Muscle layer of colon (tissue), 2 donors: ENCODE results near the gene DGKQ.
"Not testable (repeated sequence)": the region's sequence is repeated elsewhere in the genome, so short reads cannot be mapped to it uniquely, and the experiment has no call there.

ENCODE experiments used
- H3K27ac ChIP-seq: one replicate; pipeline ENCODE4 v1.7.0; 2013; ENCODE audit warnings: low read depth, mild to moderate bottlenecking, low read length, moderate library complexity
- H3K27me3 ChIP-seq, 2 donors: one replicate each; pipeline ENCODE4 v1.7.0; 2013; ENCODE audit warnings: low read length in 2 of 2, mild to moderate bottlenecking in 2 of 2; ENCODE audit not compliant: insufficient read depth in 2 of 2, control insufficient read depth in 1 of 2
- H3K36me3 ChIP-seq: one replicate; pipeline ENCODE4 v1.7.0; 2013; ENCODE audit warnings: mild to moderate bottlenecking, low read length; ENCODE audit not compliant: insufficient read depth
- H3K4me1 ChIP-seq: one replicate; pipeline ENCODE4 v1.7.0; 2013; ENCODE audit warnings: mild to moderate bottlenecking, low read length; ENCODE audit not compliant: insufficient read depth
- H3K4me3 ChIP-seq, 2 donors: one replicate each; pipeline ENCODE4 v1.7.0; 2013; ENCODE audit warnings: low read length in 2 of 2, low read depth in 1 of 2, mild to moderate bottlenecking in 1 of 2, moderate library complexity in 1 of 2
- H3K9ac ChIP-seq: one replicate; pipeline ENCODE4 v1.7.0; 2013; ENCODE audit warnings: low read length
- H3K9me3 ChIP-seq: one replicate; pipeline ENCODE4 v1.7.0; 2013; ENCODE audit warnings: mild to moderate bottlenecking, low read length
- donor health status: abdominal sarcoma.
- donor health status: Adenocarcinoma of cecum.

The DGKQ gene

DNA sequence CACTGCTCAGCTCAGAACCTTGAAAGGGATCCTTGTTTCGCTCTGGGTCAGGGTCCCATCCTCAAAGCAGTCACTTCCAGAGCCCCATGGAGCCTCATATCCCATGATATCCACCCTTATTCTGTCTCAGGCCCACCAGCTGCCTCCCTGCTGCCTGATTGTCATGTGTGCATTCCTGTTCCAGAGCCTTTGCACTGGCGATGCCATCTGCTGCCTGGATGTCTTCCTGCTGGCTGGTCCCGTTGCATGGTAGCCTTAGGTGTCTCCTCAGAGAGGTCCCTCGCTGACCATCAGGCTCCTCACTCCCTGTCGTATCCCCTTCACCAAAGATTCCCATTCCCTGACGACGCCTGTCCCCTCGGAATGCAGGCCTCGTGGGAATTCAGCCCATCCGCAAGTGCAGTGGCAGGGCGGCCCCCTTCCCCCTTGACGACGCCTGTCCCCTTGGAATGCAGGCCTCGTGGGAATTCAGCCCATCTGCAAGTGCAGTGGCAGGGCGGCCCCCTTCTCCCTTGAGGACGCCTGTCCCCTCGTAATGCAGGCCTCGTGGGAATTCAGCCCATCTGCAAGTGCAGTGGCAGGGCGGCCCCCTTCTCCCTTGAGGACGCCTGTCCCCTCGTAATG lies 26.0 kb upstream of the DGKQ start:
- H3K27ac ChIP-seq, H3K36me3 ChIP-seq, H3K4me3 ChIP-seq, H3K4me1 ChIP-seq, H3K9ac ChIP-seq, H3K9me3 ChIP-seq: not testable (repeated sequence)
- peaks cover 27 to 72% of the 10 kb centered on the region in 2 donors for H3K27me3 ChIP-seq

DNA sequence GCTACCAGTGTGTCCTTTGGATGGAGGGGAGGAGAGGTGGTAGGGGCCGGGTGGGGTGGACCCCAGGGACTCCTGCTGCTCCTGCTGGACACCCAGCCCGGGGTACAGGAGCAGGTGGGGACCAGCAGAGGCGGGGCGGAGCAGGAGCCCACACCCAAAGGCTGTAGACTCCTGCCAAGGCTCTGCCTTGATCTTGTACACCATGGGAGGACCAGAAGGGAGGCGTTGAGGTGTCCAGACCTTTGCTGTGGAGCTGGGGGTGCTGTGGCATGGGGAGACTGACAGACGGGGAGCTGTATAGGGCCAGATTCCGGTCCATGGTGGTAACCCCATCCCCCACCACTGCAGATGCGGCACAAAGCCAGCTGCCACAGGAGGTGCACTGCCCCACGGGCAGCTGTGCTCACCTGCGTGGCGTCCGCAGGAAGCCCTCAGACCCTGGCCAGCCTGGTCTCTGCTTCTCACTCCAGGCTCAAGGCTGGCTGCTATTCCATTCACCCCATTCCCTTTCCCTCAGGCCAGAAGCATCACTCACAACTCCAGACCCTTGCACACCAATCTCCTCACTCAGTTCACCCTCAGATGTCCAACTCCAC lies 24.8 kb upstream of the DGKQ start:
- Histone ChIP-seq H3K4me1 (no peaks in the 10 kb centered on the region), H3K9me3 (no peaks in the 10 kb centered on the region), H3K27ac (no peak overlapping the region), H3K36me3 (no peaks in the 10 kb centered on the region), H3K4me3 (no peak overlapping the region), H3K27me3 (peaks cover 20 to 62% of the 10 kb centered on the region in 2 donors), H3K9ac (no peak overlapping the region)

DNA sequence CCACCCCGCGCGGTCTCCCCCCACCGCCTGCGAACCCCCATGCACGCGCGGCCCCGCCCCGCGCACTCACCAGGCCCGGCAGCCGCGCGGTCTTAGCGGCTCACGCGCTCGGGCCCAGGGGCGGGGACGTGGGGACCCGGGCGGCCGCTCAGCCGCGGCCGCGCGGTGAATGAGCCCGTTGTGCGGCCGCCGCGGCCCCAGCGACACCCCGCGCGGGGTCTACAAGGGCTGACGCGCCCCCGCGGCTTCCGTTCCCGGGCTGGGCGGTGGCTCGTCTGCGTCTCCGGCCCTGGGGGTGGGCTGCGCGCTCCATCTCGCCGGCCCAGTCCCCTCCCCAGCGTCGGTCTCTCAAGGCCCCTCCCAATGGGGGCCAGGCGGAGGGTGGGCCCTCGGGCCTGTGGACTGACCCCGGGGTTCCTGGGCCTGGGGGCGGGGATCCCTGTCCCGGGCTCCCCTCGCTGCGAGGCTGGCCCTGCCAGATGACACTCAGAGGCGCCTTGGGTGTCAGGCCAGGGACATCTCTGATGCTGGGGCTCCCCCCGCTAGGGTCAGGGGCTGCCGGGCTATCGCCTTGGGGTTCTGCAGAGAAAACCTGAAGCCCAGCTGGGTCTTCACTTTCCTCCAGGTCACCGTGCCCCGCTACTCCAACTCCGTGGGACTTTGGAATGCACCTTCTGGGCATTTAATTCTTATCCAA lies 24.2 kb upstream of the DGKQ start:
- Histone ChIP-seq H3K4me3 (no peak overlapping the region), H3K27me3 (peaks cover 20 to 56% of the 10 kb centered on the region in 2 donors), H3K9ac (no peak overlapping the region), H3K27ac (no peak overlapping the region), H3K36me3 (no peaks in the 10 kb centered on the region), H3K4me1 (no peaks in the 10 kb centered on the region), H3K9me3 (no peaks in the 10 kb centered on the region)

DNA sequence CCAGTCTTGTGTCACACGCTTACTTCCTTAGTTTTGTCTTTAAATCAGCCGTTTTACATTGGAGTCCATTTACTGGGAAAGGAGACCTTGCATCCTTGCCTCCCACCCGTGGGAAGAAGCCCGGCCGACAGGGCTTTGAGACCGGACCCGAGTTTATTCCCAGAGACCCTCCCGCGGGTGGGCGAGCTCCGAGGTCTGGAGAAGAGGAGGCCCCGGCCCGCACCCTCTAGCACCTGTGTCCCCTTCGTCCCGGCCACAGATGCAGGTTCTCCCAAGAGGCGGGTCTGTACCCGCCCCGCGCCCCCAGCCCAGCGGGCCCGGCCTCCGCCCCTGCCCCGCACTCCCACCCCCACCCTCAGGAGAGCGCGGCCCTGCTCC lies 23.6 kb upstream of the DGKQ start:
- Histone ChIP-seq H3K9ac (no peak overlapping the region), H3K27me3 (peaks cover 20 to 51% of the 10 kb centered on the region in 2 donors)

DNA sequence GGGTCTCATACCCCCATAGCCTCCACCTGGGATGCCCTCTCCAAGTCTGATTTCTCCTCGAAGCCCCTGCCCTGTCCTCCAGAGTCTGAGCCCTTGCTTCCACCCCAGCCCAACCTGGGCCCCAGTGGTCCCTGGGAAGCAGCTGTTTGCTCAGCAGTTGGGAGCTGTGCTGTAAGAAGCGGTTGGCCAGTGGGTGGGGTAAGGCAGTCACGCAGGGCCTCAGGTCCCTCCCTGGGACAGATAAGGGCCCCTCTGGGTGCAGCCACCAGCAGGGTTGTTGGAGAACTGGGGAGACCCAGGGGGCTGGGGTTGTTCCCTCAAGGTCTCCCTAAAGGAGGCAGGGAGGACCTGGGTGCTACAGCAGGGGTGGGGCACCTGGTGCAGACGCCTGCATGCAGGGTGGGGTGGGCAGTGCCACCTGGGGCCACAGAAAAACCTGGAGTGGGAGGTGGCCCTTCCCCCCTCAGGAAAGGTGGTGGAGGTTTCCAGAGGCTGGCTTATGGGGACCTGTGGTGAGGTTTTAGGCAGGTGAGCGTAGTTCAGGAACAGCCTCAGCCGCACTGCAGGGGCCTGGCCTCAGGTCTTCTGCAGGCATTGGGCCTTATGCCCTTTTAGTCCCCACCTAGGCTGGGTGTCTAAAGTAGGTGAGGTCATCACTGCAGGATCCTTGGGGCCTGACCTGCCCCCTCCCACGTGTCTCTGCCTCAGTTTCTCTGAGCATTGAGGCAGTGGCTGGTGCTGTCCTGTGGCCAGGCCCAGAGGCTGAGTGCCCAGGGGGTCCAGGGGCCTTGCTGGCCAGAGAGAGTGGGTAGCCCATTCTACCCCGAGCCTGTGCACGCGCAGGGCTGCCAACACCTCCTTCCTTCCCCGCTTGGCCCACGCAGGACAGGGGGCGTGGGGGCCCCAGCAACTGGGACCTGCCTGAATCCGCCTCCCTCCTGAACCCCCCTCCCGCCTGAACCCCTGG lies 22.9 kb upstream of the DGKQ start:
- no peak overlapping the region for H3K27ac ChIP-seq
- H3K4me3 ChIP-seq: no peak overlapping the region
- H3K4me1 ChIP-seq: no peaks in the 10 kb centered on the region
- H3K36me3 ChIP-seq: no peaks in the 10 kb centered on the region
- H3K27me3 ChIP-seq: peaks cover 19 to 44% of the 10 kb centered on the region in 2 donors
- H3K9me3 ChIP-seq: no peaks in the 10 kb centered on the region
- no peak overlapping the region for H3K9ac ChIP-seq

More for the DNA sequence above, 23.6 kb upstream of the DGKQ start:
- H3K4me1 ChIP-seq: no peaks in the 10 kb centered on the region
- no peak overlapping the region for H3K4me3 ChIP-seq
- no peaks in the 10 kb centered on the region for H3K36me3 ChIP-seq
- H3K27ac ChIP-seq: no peak overlapping the region
- no peaks in the 10 kb centered on the region for H3K9me3 ChIP-seq

DNA sequence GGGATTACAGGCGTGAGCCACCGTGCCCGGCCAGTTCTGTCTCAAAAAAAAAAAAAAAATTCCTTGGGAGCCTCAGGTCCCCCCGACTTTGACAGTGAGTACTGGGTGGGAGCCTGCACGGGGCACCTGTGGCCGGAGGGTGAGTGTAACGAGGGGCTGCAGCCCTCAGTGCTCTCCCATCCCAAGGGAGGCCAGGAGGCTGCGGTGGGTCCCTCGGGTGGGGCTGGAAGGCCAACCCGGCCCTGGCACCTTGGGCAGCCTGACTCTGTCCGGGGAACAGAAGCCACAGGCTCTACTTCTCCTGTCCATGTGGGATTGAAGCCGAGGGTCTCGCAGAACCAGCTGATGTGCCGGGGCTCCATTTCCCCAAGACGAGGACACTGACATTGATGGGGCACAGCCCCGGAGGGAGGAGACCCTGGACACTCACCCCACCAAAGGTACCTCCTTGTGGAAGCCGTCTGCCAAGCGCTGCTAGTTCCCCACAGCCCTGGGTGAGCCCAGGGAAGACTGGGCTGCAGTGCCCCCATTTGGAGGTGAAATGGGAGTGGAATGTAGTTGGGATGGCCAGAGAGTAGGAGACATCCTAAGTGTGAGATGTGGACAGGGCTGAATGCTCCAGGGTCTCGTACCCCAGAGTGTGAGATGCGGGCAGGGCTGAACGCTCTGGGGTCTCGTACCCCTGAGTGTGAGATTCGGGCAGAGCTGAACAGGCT lies 22.1 kb upstream of the DGKQ start:
- peaks cover 11 to 35% of the 10 kb centered on the region in 2 donors for H3K27me3 ChIP-seq
- no peaks in the 10 kb centered on the region for H3K4me1 ChIP-seq
- no peak overlapping the region for H3K27ac ChIP-seq
- no peaks in the 10 kb centered on the region for H3K9me3 ChIP-seq
- no peak overlapping the region for H3K4me3 ChIP-seq
- no peaks in the 10 kb centered on the region for H3K36me3 ChIP-seq
- H3K9ac ChIP-seq: no peak overlapping the region

DNA sequence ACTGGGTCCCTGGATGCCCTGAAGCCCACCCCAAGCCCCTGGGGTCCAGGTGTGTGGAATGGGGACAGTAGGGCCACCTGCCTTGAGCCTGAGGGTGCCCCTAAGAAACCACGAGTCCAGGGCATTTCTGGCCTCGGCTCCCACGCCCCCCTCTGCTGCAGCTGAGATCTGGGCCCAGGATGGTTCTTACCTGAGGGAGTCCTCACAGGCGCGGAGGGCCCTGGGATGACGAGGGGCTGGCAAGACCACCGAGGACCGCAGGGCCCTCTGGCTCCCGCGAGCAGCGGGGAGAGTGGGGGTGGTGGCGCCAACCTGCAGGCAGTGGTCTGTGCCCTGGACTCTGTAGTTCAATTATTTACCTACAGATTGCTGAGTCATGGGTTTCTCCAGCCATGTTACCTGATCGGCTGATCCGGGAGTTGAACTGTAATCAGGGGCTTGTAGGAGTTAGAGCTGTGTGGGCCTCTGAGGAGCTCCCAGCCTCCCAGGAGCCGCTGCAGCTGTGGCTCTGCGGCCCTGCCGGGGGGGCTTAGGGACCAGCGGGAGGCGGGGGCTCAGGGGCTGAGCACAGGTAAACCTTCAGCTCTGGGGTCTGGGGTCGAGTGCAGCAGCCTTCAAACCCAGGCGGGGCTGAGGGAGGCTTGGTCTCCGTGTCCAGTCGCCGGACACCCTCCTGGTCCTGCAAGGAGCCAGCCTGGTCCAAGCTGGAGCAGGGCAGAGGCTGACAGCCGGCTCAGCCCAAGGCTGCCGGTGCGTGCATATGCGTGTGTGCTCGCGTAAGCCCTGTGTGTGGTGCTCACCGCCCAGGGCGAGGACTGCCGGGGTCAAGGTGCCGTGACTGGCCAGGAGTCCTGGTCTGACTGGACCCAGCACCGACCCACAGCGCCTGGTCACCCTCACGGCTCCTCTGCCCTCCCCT lies 20.0 kb upstream of the DGKQ start, which contains the start of gene SLC26A1:
Gene SLC26A1 (minus strand): TSS at position 294 of the 919 bp plus-strand sequence. CDS start 1,701 bp downstream, outside the sequence.
- H3K36me3 ChIP-seq: no peaks in the 10 kb centered on the region
- no peak within 1 kb of the TSS for H3K4me3 ChIP-seq
- no peaks in the 10 kb centered on the region for H3K9me3 ChIP-seq
- H3K4me1 ChIP-seq: no peaks in the 10 kb centered on the region
- H3K27me3 ChIP-seq: peaks cover 9 to 19% of the 10 kb centered on the region in 2 donors
- H3K27ac ChIP-seq: no peak within 1 kb of the TSS
- no peak within 1 kb of the TSS for H3K9ac ChIP-seq

DNA sequence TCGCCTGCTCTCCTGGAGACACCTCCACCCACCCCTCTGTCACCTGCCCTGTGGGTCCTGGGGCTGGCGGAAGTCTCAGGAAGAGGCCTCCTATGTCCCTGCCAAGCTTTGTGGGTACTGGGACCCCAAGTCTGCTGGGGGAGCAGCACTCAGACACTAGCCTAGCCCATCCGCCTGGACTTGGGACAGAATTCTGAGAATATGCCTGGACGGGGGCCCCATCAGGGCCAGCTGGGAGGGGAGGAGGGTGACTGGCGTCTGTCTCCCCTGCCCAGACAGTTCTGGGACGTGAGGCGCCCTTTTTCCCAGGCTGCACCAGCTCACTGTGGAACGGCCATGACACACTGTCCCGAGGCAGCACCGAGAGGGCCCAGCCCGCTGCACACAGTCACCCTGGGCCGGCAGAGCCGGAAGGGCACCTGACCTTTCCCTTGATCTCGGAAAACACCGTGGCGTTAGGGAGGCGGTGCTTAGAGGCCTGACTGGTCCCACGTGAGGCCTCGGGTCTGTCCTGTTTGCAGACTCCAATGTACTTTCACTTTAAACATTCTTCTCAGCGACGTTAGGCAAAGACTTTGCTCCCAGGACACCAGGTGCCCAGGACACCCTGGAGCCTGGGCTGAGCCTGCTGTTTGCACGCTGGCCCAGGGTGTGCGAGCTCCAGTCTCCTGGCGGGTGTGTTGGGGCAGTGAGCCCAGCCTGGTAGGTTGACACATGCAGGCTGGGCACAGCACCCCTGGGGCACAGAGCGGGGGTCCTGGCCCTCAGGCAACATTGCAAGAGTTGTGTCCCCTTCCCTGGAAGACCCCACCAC lies 19.1 kb upstream of the DGKQ start:
- Histone ChIP-seq H3K9me3 (no peaks in the 10 kb centered on the region), H3K4me3 (no peak overlapping the region), H3K9ac (no peak overlapping the region), H3K36me3 (no peaks in the 10 kb centered on the region), H3K27me3 (peaks cover under 1 to 11% of the 10 kb centered on the region in 2 donors), H3K4me1 (peaks cover 7% of the 10 kb centered on the region), H3K27ac (no peak overlapping the region)

DNA sequence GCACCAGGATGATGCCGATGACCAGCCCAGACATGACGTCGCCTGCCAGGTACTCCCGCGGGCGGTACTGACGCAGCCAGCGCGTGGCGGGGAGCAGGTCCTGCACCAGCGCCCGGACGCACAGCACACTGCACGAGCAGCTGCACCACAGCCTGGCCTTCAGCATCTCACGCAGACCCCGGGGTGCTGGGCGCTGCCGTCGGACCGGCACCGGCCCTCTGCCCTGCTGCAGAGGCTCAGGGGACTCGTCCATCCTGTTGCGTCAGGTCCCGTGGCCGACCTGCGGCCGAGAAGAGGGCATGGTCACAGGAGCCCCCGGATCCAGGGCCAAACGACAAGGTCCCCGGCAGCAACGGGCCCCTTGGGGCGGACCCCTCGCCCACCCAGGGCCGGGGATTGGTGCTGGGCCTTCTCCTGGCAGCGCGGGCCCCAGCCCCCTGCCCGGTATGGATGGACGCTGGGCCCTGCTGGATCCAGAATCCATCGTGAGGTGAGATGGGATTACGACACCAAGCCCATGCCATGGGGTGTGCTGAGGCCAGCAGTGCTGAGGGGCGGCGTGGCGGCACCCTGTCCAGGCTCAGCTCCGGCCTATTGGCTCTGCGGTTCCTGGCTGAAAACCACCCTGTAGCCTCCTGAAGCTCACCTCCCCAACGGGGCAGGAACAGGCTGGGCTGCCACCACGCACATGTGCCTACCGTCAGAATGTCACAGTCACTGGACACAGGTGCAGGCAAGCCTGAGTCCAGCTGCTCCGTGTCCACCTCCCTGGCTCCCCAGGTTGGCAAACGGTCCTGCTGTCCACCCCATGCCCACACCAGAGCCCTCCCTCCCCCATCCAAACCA lies 18.3 kb upstream of the DGKQ start:
- Histone ChIP-seq H3K9ac (no peak overlapping the region), H3K27me3 (peaks cover 0 to 4% of the 10 kb centered on the region in 2 donors), H3K36me3 (no peaks in the 10 kb centered on the region), H3K27ac (no peak overlapping the region), H3K4me3 (no peak overlapping the region), H3K9me3 (no peaks in the 10 kb centered on the region), H3K4me1 (peaks cover 9% of the 10 kb centered on the region)
